Motor neuron (in vitro differentiated cells): ENCODE results near the gene LRCH1. TPM values are rescaled to one million over a fixed set of nuclear protein-coding genes. Genes with fewer than 3 reads are reported as not detected.
A peak's percentile ranks its signal among the peaks of the same experiment; 100 is the strongest.

ENCODE experiments used
- ATAC-seq, 8 experiments: fragments of 200-7000 bp; cut with Tn5 transposase; replicated peaks in 6 of 8; 2 replicates each; pipeline ENCODE4 v1.8.0; 2021; ENCODE audit warnings: mild to moderate bottlenecking in 8 of 8, moderate library complexity in 8 of 8
- H3K27ac ChIP-seq, 2 donors: fragments of 250-450 bp; sonication (Bioruptor Pico); 2 replicates each; pipeline ENCODE4 v1.9.0; 2021; ENCODE audit warnings: antibody characterized with exemption in 2 of 2, mild to moderate bottlenecking in 2 of 2, moderate library complexity in 1 of 2
- H3K4me1 ChIP-seq, 2 donors: fragments of 250-450 bp; sonication (Bioruptor Pico); replicated peaks in 1 of 2; 2 replicates each; pipeline ENCODE4 v1.6.1; 2021; ENCODE audit warnings: antibody characterized with exemption in 2 of 2, mild to moderate bottlenecking in 2 of 2, moderate library complexity in 1 of 2
- H3K4me3 ChIP-seq, 5 donors: fragments of 250-450 bp; sonication (Bioruptor Pico); 2 replicates each; pipeline ENCODE4 v1.9.0; 2021; ENCODE audit warnings: antibody characterized with exemption in 5 of 5, mild to moderate bottlenecking in 5 of 5, moderate library complexity in 4 of 5
- WGBS, 10 experiments: fragments of 450-650 bp; shearing (Covaris generic); methylation state at CpG; one replicate each; pipeline ENCODE4 v1.0.0; 2022; 5-methylcytosine and 5-hydroxymethylcytosine counted together
- in situ Hi-C, 9 experiments: fragments of 400-800 bp; cut with MboI; loops; one replicate each; pipeline ENCODE4 v1.15.0; 2021; ENCODE audit warnings: low sequenced_read_pairs in 9 of 9, low pct_unique_long_range_greater_than_20kb in 2 of 9; ENCODE audit not compliant: unreplicated experiment in 9 of 9
- total RNA-seq, 8 experiments: library from RNA; unstranded; fragments of 300-600 nt; gene quantifications; 2 replicates each; pipeline versions ENCODE4 v1.2.3 to v1.2.4, GENCODE V29; 2022

Gene LRCH1
- total RNA-seq, 8 experiments from 2014 or later, result 7.0 to 19.3 (median 11.7) TPM

- WGBS, 10 experiments, result 35 to 98% (median 81%) methylated on average over 3 to 6 of the region's 6 CpGs; no CpG with 5 or more reads in 1 of the 10 experiments
- ATAC-seq, result peak in 4 of 8 experiments; percentile 75 to 87 (median 83)
- in situ Hi-C loops, result loop anchor here in 1 of 9 experiments (25.0 kb wide), 1 partner anchor 137 kb away; the partner anchor contains the start of gene LRCH1
- H3K4me1 ChIP-seq, result no peaks in the 10 kb centered on the region
- no peak overlapping the region for H3K4me3 ChIP-seq
- H3K27ac ChIP-seq, result no peak overlapping the region
Observed at GRCh38 chr13:46698910-46699460, 146.0 kb downstream of the LRCH1 start.

GRCh38 chr13:46712524-46712923 is 159.6 kb downstream of the LRCH1 start:
- in situ Hi-C loops, result loop anchor here in 3 of 9 experiments (25.0 kb wide), 2 partner anchors 175 to 225 kb away; no protein-coding TSS in a partner anchor

GRCh38 chr13:46715363-46715762 is 162.4 kb downstream of the LRCH1 start:
- in situ Hi-C loops, result loop anchor here in 3 of 9 experiments (25.0 kb wide), 2 partner anchors 178 to 228 kb away; no protein-coding TSS in a partner anchor
- 92 to 100% (median 100%) methylated on average over 1 to 3 of the region's 3 CpGs; no CpG with 5 or more reads in 3 of the 10 experiments for WGBS, 10 experiments
- Histone ChIP-seq H3K4me3 (no peak overlapping the region), H3K27ac (no peak overlapping the region), H3K4me1 (no peaks in the 10 kb centered on the region)
- ATAC-seq, result no peak

More at GRCh38 chr13:46712524-46712923, 159.6 kb downstream of the LRCH1 start:
- Histone ChIP-seq H3K4me1 (no peaks in the 10 kb centered on the region), H3K27ac (no peak overlapping the region), H3K4me3 (no peak overlapping the region)
- no peak for ATAC-seq
- WGBS, 10 experiments, result 67 to 100% (median 73%) methylated on average over 3 to 6 of the region's 6 CpGs; no CpG with 5 or more reads in 2 of the 10 experiments

GRCh38 chr13:46716821-46717220 is 163.9 kb downstream of the LRCH1 start:
- no peak overlapping the region for H3K4me3 ChIP-seq
- no peak overlapping the region for H3K27ac ChIP-seq
- WGBS, 10 experiments, result 77 to 100% (median 89%) methylated on average over 1 of the region's 1 CpG; no CpG with 5 or more reads in 2 of the 10 experiments
- in situ Hi-C loops, result loop anchor here in 3 of 9 experiments (25.0 kb wide), 2 partner anchors 180 to 230 kb away; no protein-coding TSS in a partner anchor
- no peak for ATAC-seq
- no peaks in the 10 kb centered on the region for H3K4me1 ChIP-seq

GRCh38 chr13:46717275-46717674 is 164.3 kb downstream of the LRCH1 start:
- in situ Hi-C loops, result loop anchor here in 3 of 9 experiments (25.0 kb wide), 2 partner anchors 180 to 230 kb away; no protein-coding TSS in a partner anchor
- ATAC-seq, result no peak
- H3K4me1 ChIP-seq, result no peaks in the 10 kb centered on the region
- H3K27ac ChIP-seq, result no peak overlapping the region
- H3K4me3 ChIP-seq, result no peak overlapping the region
- WGBS, 10 experiments, result 57 to 100% (median 91%) methylated on average over 1 to 4 of the region's 4 CpGs

GRCh38 chr13:46717856-46718255 is 164.9 kb downstream of the LRCH1 start:
- in situ Hi-C loops, result loop anchor here in 3 of 9 experiments (25.0 kb wide), 2 partner anchors 181 to 231 kb away; no protein-coding TSS in a partner anchor
- 50 to 89% (median 75%) methylated on average over 1 to 2 of the region's 2 CpGs; no CpG with 5 or more reads in 4 of the 10 experiments for WGBS, 10 experiments
- ATAC-seq, result no peak
- H3K4me1 ChIP-seq, result no peaks in the 10 kb centered on the region
- no peak overlapping the region for H3K27ac ChIP-seq
- no peak overlapping the region for H3K4me3 ChIP-seq

- in situ Hi-C loops, result loop anchor here in 6 of 9 experiments (10.0 to 25.0 kb wide), 5 partner anchors 165 to 235 kb away; partner anchors contain the start of gene LRCH1 (in 1 of the 6)
- Histone ChIP-seq H3K27ac (no peak overlapping the region), H3K4me3 (no peak overlapping the region), H3K4me1 (no peaks in the 10 kb centered on the region)
- 91 to 100% (median 100%) methylated on average over 1 to 7 of the region's 8 CpGs; no CpG with 5 or more reads in 3 of the 10 experiments for WGBS, 10 experiments
- ATAC-seq, result no peak
Observed at GRCh38 chr13:46720189-46720588, 167.2 kb downstream of the LRCH1 start.

GRCh38 chr13:46721054-46721453 is 168.1 kb downstream of the LRCH1 start:
- ATAC-seq, result peak in 2 of 8 experiments; percentile 23 to 30
- in situ Hi-C loops, result loop anchor here in 6 of 9 experiments (10.0 to 25.0 kb wide), 5 partner anchors 166 to 236 kb away; partner anchors contain the start of gene LRCH1 (in 1 of the 6)

GRCh38 chr13:46726347-46726746 is 173.4 kb downstream of the LRCH1 start:
- Histone ChIP-seq H3K27ac (no peak overlapping the region), H3K4me3 (no peak overlapping the region), H3K4me1 (no peaks in the 10 kb centered on the region)
- ATAC-seq, result no peak
- 90 to 100% (median 96%) methylated on average over 1 to 5 of the region's 5 CpGs; no CpG with 5 or more reads in 4 of the 10 experiments for WGBS, 10 experiments
- in situ Hi-C loops, result loop anchor here in 3 of 9 experiments (10.0 kb wide), 3 partner anchors 172 to 242 kb away; partner anchors contain the start of gene LRCH1 (in 1 of the 3)

More at GRCh38 chr13:46721054-46721453, 168.1 kb downstream of the LRCH1 start:
- Histone ChIP-seq H3K4me3 (no peak overlapping the region), H3K27ac (no peak overlapping the region), H3K4me1 (no peaks in the 10 kb centered on the region)
- 0 to 41% (median 19%) methylated on average over 3 to 4 of the region's 4 CpGs; no CpG with 5 or more reads in 1 of the 10 experiments for WGBS, 10 experiments

- WGBS, 10 experiments, result 91 to 100% (median 99%) methylated on average over 1 to 7 of the region's 7 CpGs
- H3K4me1 ChIP-seq, result no peaks in the 10 kb centered on the region
- no peak for ATAC-seq
- no peak overlapping the region for H3K27ac ChIP-seq
- in situ Hi-C loops, result loop anchor here in 3 of 9 experiments (10.0 kb wide), 3 partner anchors 174 to 244 kb away; partner anchors contain the start of gene LRCH1 (in 1 of the 3)
- no peak overlapping the region for H3K4me3 ChIP-seq
Observed at GRCh38 chr13:46728777-46729176, 175.8 kb downstream of the LRCH1 start.

- in situ Hi-C loops, result no loop called here
- no peaks in the 10 kb centered on the region for H3K4me1 ChIP-seq
- ATAC-seq, result no peak
- WGBS, 10 experiments, result 83 to 100% (median 96%) methylated on average over 1 to 6 of the region's 6 CpGs
- no peak overlapping the region for H3K4me3 ChIP-seq
- H3K27ac ChIP-seq, result no peak overlapping the region
Observed at GRCh38 chr13:46731535-46731934, 178.6 kb downstream of the LRCH1 start.

GRCh38 chr13:46735425-46735824 is 182.5 kb downstream of the LRCH1 start:
- H3K4me1 ChIP-seq, result peaks cover 0 to 4% of the 10 kb centered on the region in 2 donors
- no peak overlapping the region for H3K27ac ChIP-seq
- no peak for ATAC-seq
- WGBS, 10 experiments, result 68 to 100% (median 88%) methylated on average over 1 to 3 of the region's 3 CpGs; no CpG with 5 or more reads in 1 of the 10 experiments
- H3K4me3 ChIP-seq, result no peak overlapping the region
- in situ Hi-C loops, result no loop called here
